ENCODE data around the gene AOC2. TPM values are rescaled to one million over a fixed set of nuclear protein-coding genes. Genes with fewer than 3 reads are reported as not detected.

Gene AOC2
- total and polyA plus RNA-seq, 2 of the 13 experiments (the other 11 are each of a cell fraction or from before 2014, with no cell fraction given), result 1.2 to 3.3 TPM

- no peak for TF ChIP-seq SATB2 (CRISPR knock-in tag; IDR thresholded peaks at IDR 0.05)
- TF ChIP-seq NR2F6 (IDR thresholded peaks at IDR 0.05), result peak; percentile 97
- TF ChIP-seq NR2F6 (CRISPR knock-in tag; IDR thresholded peaks at IDR 0.05), result peak; percentile 98
- TF ChIP-seq ARNT2 (CRISPR knock-in tag; IDR thresholded peaks at IDR 0.05; ENCODE audit: low read depth), result no peak
- peak; percentile 68; the same call in 1 of the 2 replicates for TF ChIP-seq ETV5 (CRISPR knock-in tag; IDR thresholded peaks at IDR 0.05; ENCODE audit: borderline replicate concordance)
- no peak for TF ChIP-seq ZNF513 (CRISPR knock-in tag; conservative IDR thresholded peaks at IDR 0.05)
- peak; percentile 65; the same call in 1 of the 2 replicates for TF ChIP-seq ZNF772 (CRISPR knock-in tag; IDR thresholded peaks at IDR 0.05)
- TF ChIP-seq CENPT (CRISPR knock-in tag; IDR thresholded peaks at IDR 0.05; ENCODE audit: low read depth), result 0 out of 2 replicates have a peak, but pooled peaks have one; percentile 40
- TF ChIP-seq NONO (IDR thresholded peaks at IDR 0.05), result no peak
- no peak for TF ChIP-seq NONO (CRISPR knock-in tag; conservative IDR thresholded peaks at IDR 0.05)
- TF ChIP-seq HIVEP1 (CRISPR knock-in tag; IDR thresholded peaks at IDR 0.05), result no peak; the same call in 1 of the 2 replicates
- TF ChIP-seq, protein P1, sequence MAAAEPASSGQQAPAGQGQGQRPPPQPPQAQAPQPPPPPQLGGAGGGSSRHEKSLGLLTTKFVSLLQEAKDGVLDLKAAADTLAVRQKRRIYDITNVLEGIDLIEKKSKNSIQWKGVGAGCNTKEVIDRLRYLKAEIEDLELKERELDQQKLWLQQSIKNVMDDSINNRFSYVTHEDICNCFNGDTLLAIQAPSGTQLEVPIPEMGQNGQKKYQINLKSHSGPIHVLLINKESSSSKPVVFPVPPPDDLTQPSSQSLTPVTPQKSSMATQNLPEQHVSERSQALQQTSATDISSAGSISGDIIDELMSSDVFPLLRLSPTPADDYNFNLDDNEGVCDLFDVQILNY (CRISPR knock-in tag; conservative IDR thresholded peaks at IDR 0.05), result no peak
- TF ChIP-seq DPF2 (CRISPR knock-in tag; IDR thresholded peaks at IDR 0.05; ENCODE audit: borderline replicate concordance, low read depth), result no peak; the same call in 1 of the 2 replicates
- TF ChIP-seq KLF12 (CRISPR knock-in tag; IDR thresholded peaks at IDR 0.05; ENCODE audit: borderline replicate concordance), result no peak
- no peak for TF ChIP-seq HMGA1 (CRISPR knock-in tag; conservative IDR thresholded peaks at IDR 0.05)
- no peak for TF ChIP-seq ZNF570 (CRISPR knock-in tag; IDR thresholded peaks at IDR 0.05; ENCODE audit: borderline replicate concordance)
- no peak for TF ChIP-seq MTA3 (CRISPR knock-in tag; IDR thresholded peaks at IDR 0.05)
- TF ChIP-seq ZBTB20 (CRISPR knock-in tag; IDR thresholded peaks at IDR 0.05; ENCODE audit: borderline replicate concordance, low read depth), result no peak
- TF ChIP-seq SKI (IDR thresholded peaks at IDR 0.05; ENCODE audit: partially characterized antibody), result no peak
- TF ChIP-seq HOXA9 (CRISPR knock-in tag; IDR thresholded peaks at IDR 0.05; ENCODE audit: borderline replicate concordance), result no peak
- TF ChIP-seq ZNF44 (CRISPR knock-in tag; IDR thresholded peaks at IDR 0.05), result no peak
- TF ChIP-seq AFF4 (CRISPR knock-in tag; IDR thresholded peaks at IDR 0.05), result no peak
- TF ChIP-seq HOXA5 (CRISPR knock-in tag; IDR thresholded peaks at IDR 0.05), result no peak
- no peak for TF ChIP-seq NPAS2 (CRISPR knock-in tag; IDR thresholded peaks at IDR 0.05; ENCODE audit: borderline replicate concordance)
- no peak for TF ChIP-seq ZNF460 (CRISPR knock-in tag; IDR thresholded peaks at IDR 0.05; ENCODE audit: borderline replicate concordance)
- no peak for TF ChIP-seq GLI4 (CRISPR knock-in tag; IDR thresholded peaks at IDR 0.05; ENCODE audit: borderline replicate concordance)
- no peak for TF ChIP-seq ZNF737 (CRISPR knock-in tag; IDR thresholded peaks at IDR 0.05; ENCODE audit: borderline replicate concordance)
- TF ChIP-seq TRIM24 (CRISPR knock-in tag; IDR thresholded peaks at IDR 0.05), result no peak
Measured at GRCh38 chr17:42865638-42866094, 21.3 kb downstream of the AOC2 start (continued).

Measured in HepG2 (cell line).